GM18909 (cell line): ENCODE data around the gene MMADHC.
A peak's percentile ranks its signal among the peaks of the same experiment; 100 is the strongest.

ENCODE experiments used
- ATAC-seq: cut with Tn5 transposase; IDR thresholded peaks from one replicate; pipeline ENCODE4 v1.9.1; 2021; ENCODE audit warnings: mild to moderate bottlenecking; ENCODE audit not compliant: unreplicated experiment, poor library complexity

The MMADHC gene

DNA sequence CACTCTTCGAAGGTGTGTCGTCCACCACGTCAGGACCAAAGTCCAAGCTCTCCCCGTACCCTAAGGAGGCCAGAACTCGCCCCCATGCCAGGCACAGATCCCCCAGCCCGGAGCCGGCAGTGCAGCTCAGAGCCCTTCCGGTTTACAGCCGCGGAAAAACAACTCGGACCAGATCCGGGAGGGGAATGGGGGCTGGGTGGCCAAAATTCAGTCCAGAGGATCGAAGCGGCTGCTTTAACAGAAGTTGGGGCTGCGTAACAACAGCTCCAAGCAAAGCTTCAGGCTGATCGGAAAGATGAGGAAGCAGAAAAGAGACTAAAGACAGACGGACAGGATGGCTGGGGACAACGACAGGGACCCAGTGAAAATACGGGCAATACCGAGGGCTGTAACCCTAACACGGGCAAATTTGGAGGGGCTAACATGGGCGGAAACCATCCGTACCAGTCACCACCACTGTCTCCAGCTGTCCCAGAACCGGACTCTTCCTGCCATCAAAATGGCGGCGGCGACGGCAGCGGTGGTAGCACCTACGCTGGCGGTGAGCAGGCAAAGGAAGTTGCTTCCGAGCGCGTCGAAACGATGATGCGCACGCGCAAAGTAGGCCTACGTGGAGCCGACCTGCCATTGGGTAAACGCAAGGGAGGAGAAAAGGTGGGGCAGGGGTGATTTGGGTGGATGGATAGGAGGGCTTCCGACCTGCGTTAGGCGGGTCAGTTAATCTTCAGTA lies at the start of gene MMADHC:
MMADHC (minus strand) TSS at position 556 of the 730 bp plus-strand sequence. CDS start 678 bp downstream, outside the sequence.
- ATAC-seq: peak; percentile 98

DNA sequence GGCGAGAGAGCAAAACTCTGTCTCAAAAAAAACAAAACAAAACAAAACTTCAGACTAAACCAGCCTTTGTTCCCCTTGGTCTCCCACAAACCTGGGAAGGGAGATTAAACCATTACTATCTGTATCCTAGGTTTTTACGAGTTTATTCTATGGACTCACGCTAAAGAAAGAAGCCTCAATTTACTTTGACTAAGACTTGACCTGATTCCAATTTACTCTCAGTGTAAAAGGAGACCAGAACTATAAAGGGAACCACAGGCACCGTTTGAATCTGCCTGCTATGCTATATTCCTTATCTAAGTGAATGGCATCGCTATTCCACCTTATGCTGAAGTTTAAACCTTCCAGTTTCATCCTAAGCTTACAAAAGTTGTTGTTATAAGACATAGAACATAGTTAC lies 46.5 kb upstream of the MMADHC start:
- no peak for ATAC-seq

DNA sequence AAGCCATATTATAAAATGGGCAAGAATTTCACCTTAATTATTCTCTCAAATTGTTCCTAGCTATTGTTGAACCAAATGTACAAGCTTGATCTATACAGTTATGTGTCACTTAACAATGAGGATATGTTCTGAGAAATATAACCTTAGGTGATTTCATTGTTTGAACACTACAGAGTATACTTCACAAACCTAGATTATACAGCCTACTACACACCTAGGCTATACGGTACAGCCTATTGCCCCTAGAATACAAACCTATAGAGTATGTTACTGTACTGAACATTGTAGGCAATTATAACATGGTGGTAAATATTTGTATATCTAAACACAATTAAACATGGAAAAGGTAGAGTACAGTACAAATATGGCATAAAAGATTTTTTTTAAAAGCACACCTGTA lies 42.9 kb upstream of the MMADHC start:
- no peak for ATAC-seq

DNA sequence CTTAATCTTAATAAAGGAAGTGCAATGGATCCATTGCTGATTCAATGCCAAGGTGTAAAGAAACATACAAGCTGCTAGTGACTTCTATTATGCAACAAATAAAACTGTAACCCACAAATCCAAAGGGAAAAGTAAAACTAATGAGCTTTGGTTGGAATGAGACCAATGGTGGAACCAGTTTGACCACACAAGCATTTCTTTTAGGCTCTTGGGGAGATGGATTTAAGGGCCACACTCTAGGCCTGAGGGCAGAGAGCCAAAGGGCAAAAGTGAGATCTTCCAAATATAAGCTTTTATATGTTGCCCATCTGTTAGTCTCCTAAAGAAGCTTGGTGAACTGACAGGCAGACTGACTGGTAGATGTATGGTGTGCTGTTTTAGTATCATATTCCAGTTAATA lies 41.5 kb upstream of the MMADHC start:
- ATAC-seq: no peak

DNA sequence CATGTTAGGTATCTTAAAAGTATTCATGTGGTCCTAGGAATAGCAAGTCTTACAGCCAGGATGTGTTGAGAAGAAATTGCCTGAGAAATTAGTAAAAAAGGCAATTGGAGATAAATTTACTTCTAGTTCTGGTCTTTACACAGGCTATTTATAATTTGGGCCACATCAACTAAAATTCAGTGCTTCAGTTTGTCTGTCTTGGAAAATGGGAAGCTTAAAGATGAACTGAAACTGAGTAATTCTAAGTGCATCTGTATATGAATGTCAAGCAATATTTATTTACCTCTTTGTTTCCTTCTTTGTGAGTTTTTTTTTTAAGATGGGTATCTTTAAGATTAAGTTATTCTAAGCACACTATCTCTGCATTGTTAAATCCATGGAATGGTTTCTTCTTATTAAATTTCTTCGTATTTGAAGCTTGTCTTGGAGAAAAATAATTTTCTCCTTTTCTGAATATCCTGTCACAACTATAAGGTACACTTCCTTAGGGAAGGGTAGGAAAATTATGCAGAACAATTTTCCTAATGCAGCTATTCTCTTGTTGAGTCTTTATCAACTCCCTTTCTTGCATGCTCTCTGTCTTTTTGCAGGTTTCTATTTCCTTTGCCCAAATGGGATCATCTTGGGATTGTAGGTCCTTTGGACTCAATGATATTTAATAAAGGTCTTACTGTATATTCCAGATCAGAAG lies 39.7 kb upstream of the MMADHC start:
- no peak for ATAC-seq

DNA sequence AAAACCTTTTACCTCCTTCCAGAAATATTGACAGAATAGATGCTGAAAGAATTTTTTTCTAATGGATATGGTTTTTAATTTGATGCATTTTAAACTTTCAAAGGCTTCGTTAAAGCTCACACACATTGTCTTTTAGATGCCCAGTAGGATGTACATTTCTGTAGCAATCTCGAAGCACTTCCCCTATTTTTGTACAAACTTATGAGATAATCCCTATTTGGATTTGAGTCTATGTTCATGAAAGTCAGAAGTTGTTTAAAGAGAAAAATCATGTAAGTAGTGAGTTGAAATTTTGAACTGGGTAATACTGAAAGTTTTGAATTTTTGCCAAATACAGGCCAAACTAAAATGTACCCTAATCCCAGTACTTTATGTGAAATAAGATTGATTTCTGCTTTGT lies 38.1 kb upstream of the MMADHC start:
- no peak for ATAC-seq

DNA sequence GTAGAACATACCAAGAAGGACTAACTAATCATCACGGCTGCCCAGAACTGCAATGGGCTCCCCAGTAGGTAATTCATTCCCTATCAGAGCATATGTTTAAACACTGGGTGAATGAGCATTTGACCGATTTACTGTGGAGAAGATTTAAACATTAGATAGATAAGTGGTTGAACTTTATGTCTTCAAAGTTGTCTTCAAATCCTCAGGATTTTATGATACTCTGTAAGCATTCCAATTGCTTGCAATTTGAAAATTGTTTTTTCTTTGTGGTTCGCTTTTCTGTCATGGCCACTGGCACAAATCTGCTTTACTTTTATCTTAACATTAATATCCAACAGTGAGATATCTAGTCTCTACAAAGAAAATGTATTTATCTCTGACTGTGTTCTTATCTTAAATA lies 37.7 kb upstream of the MMADHC start:
- ATAC-seq: no peak

DNA sequence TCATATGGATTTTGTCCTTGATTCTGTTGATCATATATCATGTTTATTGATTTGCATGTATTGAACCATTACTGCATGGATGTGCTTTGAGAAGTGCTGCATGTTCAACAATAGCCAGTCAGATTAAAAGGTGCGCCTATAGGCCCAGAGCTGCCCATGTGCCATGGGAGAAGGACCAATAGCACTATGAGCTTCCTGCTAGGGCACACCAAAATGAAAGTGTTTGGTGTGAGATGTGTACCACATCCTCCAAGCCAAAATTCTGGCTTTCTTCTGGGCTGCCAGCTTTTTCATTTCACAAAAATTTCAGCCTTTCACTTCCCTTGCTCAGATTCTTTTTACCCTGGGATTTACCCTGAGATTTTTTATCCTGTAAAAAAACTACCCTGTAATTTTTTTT lies 34.8 kb upstream of the MMADHC start:
- no peak for ATAC-seq

DNA sequence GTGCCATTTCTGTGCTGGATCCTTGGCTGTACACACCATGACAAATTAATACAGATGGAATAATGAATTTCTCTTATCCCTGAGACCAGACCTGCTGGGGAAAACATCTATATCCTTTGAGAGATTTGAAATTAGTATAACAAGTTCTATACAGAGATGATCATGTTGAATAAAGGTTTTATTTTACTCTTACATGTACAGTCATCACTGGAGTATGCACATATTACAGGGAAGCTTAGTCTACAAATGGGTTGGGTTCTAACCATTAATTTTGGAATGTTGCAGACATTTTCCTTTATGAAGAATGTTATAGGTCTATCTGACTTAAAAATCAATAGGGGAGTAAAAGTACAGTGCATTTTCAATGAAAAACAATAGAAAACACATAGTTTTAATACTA lies 29.9 kb upstream of the MMADHC start:
- no peak for ATAC-seq

DNA sequence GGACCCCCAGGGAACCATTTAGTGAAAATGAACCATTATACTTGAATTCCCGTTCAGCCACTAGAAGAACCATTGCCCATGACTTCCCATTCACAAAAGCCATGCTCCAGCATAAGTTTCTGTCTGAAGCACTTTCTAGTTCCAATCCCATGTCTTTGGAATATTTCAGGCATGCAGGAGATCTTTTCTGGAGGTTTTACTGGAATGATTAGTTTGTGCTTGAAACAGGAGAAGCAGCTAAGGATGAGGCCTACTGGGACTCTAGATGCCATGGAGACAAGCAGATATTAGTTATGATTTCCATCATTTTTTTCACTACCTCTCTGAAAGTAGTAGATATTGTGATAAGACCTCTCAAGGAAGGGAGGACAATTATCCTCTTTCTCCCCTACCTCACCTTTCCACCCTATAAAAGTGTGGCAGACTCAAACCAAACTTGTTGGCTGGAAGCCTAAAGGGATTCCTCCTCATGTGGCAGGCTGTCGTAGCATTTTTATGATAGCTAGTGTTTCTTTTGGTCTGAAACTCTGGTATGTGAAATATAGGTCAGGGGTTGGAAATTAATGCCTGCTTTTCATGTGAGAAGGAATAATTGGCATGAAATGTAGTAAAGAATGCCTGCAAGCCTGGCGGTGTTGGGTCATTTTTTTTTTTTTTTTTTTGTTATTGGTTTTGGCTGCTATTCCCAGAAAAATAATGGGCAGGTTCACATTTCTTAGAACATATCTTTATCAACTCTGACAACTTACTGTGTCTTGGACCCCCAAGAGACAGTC lies 29.3 kb upstream of the MMADHC start:
- no peak for ATAC-seq

DNA sequence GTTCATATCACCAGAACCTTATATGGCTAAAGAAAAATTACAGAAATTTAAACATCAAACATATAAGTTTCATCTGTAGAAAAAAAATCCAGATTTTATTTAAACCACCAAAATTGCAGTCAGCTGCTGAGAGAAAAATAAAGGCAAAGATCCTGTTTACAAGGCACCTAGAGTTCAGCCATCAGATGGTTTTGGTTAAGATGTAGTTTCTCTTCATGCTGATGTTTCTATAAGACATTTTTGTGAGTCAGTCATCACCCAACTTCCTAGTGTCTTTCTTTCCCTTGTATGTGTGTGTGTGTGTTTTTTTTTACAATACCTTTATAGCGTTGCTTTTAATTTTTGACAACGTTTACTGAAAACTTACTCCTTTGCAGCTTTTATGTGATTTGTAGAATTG lies 26.1 kb upstream of the MMADHC start:
- no peak for ATAC-seq

DNA sequence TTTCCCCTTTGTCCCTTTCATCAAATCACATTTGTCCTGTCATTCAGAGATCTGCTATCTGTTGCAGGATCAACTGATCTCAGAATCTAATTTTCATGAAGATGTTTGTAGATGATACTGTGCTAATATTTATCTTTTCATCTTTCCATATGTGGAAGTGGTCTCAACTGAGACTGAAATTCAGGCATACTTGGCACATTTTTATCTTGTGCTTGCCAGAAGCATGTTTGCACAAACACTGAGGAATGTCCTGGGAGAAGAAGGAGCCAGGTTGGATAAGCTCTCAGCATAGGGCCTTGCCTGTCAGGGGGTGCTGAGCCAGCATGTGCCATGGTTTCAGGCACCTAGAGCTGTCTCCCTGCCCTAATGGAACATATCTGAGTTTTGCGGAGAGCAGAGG lies 24.5 kb upstream of the MMADHC start:
- no peak for ATAC-seq

DNA sequence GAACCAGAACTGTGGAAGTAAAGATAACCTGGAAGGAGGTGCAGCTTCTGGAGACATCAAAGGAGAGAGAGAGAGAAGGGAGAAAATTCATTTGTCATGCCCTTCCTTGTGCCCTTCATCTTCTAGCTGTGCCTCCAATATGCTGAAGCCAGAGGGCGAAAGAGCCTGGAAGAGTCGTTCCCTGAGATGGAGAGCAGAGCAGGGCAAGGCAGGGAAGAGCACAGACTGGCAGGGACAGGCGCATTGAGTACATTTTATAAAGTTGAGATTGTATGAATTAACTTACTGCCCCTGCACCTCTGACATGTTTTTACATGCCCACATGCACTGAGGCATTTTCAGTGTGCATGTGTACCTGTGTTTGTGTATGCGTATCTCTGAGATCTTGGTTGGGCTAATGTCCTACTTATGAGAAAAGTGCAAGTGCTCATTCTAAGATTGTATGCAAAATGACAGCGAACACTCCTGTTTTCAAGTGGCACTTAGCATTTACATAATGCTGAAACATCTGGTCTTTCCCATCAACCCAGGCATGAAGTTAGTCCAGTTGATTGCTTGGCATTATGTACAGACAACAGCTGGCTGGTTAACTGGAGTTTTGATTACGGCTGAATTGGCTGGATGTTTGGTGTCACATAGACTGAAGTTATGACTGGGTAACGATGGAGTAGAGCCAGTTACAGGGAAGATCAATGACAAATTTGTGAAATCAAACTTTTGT lies 23.7 kb upstream of the MMADHC start:
- no peak for ATAC-seq

DNA sequence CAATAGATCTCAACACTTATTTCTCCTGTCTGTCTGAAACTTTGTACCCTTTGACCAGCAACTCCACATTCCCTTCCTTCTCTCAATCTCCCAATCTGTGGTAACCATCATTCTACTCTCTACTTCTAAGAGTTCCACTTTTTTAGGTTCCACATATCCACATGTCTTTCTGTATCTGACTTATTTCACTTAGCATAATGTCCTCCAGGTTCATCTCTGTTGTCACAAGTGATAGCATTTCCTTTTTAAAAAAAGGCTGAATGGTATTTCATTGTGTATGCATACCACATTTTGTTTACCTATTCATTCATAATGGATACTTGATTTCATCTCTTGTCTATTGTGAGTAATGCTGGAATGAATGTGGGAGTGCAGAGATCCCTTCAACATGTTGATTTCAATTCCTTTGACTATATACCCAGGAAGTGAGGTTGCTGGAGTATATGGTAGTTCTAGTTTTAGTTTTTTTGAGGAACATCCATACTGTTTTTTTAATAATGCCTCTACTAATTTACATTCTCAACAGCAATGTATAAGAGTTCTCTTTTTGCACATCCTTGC lies 18.8 kb upstream of the MMADHC start:
- ATAC-seq: no peak

DNA sequence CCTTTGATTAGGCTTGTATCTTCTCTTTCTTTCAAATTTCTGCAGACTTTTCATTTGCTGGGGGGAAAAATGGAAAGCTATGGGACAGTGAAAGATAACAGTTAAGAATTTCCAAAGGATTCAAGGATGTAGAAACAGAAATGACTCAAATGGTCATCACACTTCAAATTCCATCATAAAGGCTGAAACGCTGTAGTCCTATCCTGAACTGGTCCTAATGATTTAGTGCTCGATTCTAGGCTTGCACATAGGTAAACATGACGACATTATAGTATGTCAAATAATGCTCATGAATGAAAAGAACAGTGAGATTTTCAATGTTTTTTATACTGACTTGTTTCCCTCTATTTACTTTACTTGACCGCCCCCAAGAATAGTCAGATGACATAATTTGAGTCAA lies 15.7 kb upstream of the MMADHC start:
- ATAC-seq: no peak

DNA sequence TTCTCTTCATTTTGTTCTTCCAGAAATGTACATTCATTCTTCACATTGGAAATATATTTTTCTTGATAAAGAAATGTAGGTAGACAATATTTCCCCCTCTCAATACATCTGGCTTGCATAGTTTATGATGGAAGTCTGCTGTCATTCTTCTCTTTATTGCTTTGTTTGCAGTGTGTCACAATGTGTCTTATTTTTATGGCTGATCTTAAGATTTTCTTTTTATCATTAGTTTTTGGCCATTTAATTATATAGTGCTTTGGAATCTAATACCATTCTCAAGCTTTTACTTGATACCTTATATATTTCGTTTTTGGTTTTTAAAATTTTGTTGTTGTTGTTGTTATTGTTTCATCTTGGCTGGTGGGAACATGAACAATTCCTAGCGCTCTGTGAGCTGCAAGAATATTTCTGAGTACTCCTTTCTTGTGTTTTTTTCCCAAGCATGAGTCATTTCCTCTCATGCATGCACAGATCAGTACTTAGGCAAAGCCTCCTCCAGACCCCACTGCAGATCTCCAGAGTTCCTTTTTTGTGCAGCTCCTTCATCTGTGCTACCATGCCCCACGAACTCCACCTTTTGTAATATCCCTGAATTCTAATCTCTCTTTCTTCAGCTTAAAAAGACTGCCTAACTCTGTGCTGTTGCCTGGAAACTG lies 13.7 kb upstream of the MMADHC start:
- no peak for ATAC-seq

DNA sequence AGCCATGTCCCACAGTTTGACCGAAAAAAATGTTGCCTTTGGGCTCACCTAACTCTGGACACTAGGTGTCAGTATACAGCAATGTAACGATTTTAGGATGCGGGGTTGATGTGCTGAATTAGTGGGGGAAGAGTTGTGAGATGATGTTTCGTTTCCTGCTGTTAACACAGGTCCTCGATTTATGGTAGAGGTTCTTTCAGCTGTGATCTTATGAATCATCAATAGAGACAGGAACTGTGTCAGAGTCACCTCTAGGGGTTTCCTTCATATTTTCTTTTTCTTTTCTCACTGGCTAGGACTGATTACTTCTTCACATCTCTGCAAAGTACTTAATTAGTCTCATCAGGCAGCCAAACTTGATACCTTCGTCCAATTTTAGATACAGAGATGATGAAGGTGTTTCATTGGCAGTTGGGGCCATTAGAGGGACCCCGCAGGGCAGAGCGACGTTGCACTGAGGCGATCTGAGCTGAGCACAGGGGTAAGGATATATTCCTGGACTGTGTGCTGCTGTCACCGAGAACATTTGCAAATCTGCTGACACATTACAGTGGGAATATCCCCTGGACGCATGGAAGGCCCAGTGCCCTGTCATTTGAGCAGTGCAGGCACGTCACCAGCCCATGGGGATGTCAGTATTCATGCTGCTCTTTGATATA lies 10.2 kb upstream of the MMADHC start:
- ATAC-seq: peak; percentile 99

DNA sequence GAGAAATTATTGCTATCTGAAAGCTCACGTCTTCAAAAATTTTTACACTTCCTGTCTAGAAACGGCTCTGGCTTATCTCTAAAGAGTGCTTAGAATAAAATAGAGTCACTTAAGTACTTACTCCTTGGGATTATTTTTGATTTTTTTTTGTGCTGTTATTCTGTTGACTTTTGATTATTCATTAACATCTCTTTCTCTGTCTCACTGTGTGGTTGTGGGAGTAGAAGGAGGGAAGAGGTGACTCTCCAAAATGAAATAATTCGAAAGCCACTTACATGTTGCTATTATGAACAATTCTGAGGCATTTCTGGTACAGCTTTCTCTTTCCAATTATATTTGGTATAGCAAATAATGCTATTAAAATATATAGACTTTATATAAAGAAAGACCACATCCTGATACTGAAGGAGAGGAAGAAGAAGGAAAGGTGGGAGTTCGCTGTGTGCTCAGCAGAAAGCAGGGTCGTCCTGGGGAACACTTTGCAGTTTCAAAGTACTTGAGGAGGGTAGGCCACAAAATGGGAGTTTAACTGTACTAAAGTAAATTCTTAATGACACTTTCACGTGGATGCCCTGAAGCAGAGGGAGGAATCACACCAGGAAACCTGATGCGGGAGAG lies 9.6 kb upstream of the MMADHC start:
- peak; percentile 6 for ATAC-seq

DNA sequence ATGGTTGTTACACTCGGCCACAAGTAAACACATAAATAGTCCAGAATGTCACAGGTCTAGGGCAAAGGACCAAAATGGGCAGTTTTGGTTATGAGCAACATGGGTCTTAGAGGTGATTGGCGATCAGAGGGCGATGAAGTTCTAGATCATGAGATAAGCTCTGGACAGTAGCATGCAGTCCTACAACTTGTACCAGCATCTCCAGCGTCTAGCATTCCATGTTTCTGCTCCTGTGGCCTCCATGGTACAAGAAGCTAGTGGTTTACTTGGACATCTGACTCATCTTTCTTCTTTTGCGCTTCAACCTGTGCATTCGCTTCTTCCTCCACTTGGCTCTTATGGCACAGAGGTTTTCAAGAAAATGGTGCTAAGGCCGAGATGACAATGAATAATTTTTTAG lies 8.9 kb upstream of the MMADHC start:
- ATAC-seq: no peak
